Liver (tissue), 9 donors: Measurements from ENCODE around the gene NUB1. TPM values are rescaled to one million over a fixed set of nuclear protein-coding genes. Genes with fewer than 3 reads are reported as not detected.
A peak's percentile ranks its signal among the peaks of the same experiment; 100 is the strongest.

ENCODE experiments used
- DNase-seq: peaks from one replicate; pipeline ENCODE4 v3.0.0-alpha.2; 2017; ENCODE audit warnings: low spot score
- H3K27ac ChIP-seq, 2 donors: one replicate each; pipeline ENCODE4 v1.7.0; 2013; ENCODE audit warnings: inconsistent platforms in 2 of 2, low read length in 2 of 2, control low read depth in 1 of 2, low read depth in 1 of 2, mild to moderate bottlenecking in 1 of 2
- H3K27me3 ChIP-seq, 4 donors: one replicate each; pipeline versions ENCODE4 v1.6.1 to v1.7.0; 2013; ENCODE audit warnings: low read length in 3 of 4, inconsistent platforms in 1 of 4, mild to moderate bottlenecking in 1 of 4, moderate library complexity in 1 of 4; ENCODE audit not compliant: control insufficient read depth in 4 of 4, insufficient read depth in 4 of 4
- H3K36me3 ChIP-seq, 4 donors: one replicate each; pipeline versions ENCODE4 v1.6.1 to v1.7.0; 2013; ENCODE audit warnings: low read length in 3 of 4, mild to moderate bottlenecking in 3 of 4, low read depth in 1 of 4, moderate library complexity in 1 of 4; ENCODE audit not compliant: control insufficient read depth in 4 of 4, insufficient read depth in 3 of 4
- H3K4me1 ChIP-seq, 4 donors: one replicate each; pipeline versions ENCODE4 v1.6.1 to v1.7.0; 2013; ENCODE audit warnings: low read length in 3 of 4, mild to moderate bottlenecking in 3 of 4, moderate library complexity in 1 of 4; ENCODE audit not compliant: control insufficient read depth in 4 of 4, insufficient read depth in 4 of 4
- H3K4me3 ChIP-seq, 3 donors: one replicate each; pipeline versions ENCODE4 v1.6.1 to v1.7.0; 2013; ENCODE audit warnings: low read length in 3 of 3, control low read depth in 1 of 3, low read depth in 1 of 3, mild to moderate bottlenecking in 1 of 3
- H3K9ac ChIP-seq, 2 donors: one replicate each; pipeline ENCODE4 v1.7.0; 2013; ENCODE audit warnings: low read length in 2 of 2, mild to moderate bottlenecking in 2 of 2, moderate library complexity in 2 of 2, control low read depth in 1 of 2, low read depth in 1 of 2
- H3K9me3 ChIP-seq, 4 donors: one replicate each; pipeline versions ENCODE4 v1.6.1 to v1.7.0; 2013; ENCODE audit warnings: low read length in 3 of 4; ENCODE audit not compliant: control insufficient read depth in 4 of 4
- ATF3 ChIP-seq: IDR thresholded peaks from 2 replicates; pipeline ENCODE4 v1.6.1; 2016; ENCODE audit warnings: antibody characterized with exemption
- HNF4A ChIP-seq, 2 donors: conservative IDR thresholded peaks; 2 replicates each; pipeline ENCODE4 v1.6.1; 2016; ENCODE audit warnings: antibody characterized with exemption in 2 of 2, mild to moderate bottlenecking in 2 of 2
- JUND ChIP-seq, 2 donors: IDR thresholded peaks; 2 replicates each; pipeline ENCODE4 v1.6.1; 2016; ENCODE audit warnings: antibody characterized with exemption in 2 of 2
- MAX ChIP-seq: IDR thresholded peaks from 2 replicates; pipeline ENCODE4 v1.6.1; 2016; ENCODE audit warnings: antibody characterized with exemption
- NR2F2 ChIP-seq: IDR thresholded peaks from 2 replicates; pipeline ENCODE4 v1.6.1; 2016; ENCODE audit warnings: antibody characterized with exemption
- REST ChIP-seq: IDR thresholded peaks from 2 replicates; pipeline ENCODE4 v1.6.1; 2016; ENCODE audit warnings: antibody characterized with exemption, mild to moderate bottlenecking
- WGBS: extraction: QIAGEN DNeasy Blood & Tissue Kit; methylation state at CpG from one replicate; pipeline ENCODE4 v1.1.7; 2013; 5-methylcytosine and 5-hydroxymethylcytosine counted together
- polyA plus RNA-seq, 2 donors: library from polyadenylated mRNA; stranded (reverse) in 1 of 2; unstranded in 1 of 2; fragments of 200-250 nt in 1 of 2; fragments of >200 nt in 1 of 2; fragmentation: Nextera tagmentation in 1 of 2; extraction: Ambion mirVana in 1 of 2; gene quantifications; one replicate each; pipeline versions ENCODE4 v1.2.1 to v1.2.3, GENCODE V29; 2013 to 2015
- total RNA-seq, 2 donors: library from RNA; depleted of rRNA; stranded (reverse); fragments of >200 nt; gene quantifications; one replicate each; pipeline ENCODE4 v1.2.3, GENCODE V29; 2014
- TF ChIP-seq, protein P1 (sequence below): fragments of 150-350 bp; IDR thresholded peaks from 2 replicates; pipeline ENCODE4 v1.5.1; 2017; ENCODE audit warnings: improper control_type of control experiment, low read depth, low read length; ENCODE audit not compliant: missing input control
- donor health status: healthy.
- donor health status: healthy.
- donor health status: healthy.
- donor health status: healthy.
- donor health status: healthy.

Gene NUB1
- total and polyA plus RNA-seq, 4 donors = 14.0 to 27.9 (median 18.8) TPM

DNA sequence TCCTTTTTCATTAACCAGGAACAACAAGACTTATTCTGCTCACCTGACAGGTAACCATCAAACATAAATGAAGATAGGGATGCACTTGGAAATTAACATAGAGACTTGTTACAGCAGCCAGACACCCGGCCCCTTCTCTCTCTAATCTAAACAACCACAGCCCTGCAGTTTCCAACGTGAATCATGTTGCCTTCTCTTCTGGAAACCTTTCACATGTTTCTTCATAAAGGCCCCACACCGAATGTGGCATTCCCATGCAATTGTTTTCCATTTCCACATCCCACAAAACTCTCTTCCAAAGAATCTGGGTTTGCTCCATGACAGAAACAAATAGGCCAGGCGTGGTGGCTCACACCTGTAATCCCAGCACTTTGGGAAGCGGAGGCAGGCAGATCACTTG, 83.2 kb downstream of the NUB1 start:
- TF ChIP-seq MAX = no peak
- no peak for TF ChIP-seq HNF4A (conservative IDR thresholded peaks at IDR 0.05)
- TF ChIP-seq ATF3 = no peak
- no peak for TF ChIP-seq JUND (IDR thresholded peaks at IDR 0.05)
- TF ChIP-seq, protein P1, sequence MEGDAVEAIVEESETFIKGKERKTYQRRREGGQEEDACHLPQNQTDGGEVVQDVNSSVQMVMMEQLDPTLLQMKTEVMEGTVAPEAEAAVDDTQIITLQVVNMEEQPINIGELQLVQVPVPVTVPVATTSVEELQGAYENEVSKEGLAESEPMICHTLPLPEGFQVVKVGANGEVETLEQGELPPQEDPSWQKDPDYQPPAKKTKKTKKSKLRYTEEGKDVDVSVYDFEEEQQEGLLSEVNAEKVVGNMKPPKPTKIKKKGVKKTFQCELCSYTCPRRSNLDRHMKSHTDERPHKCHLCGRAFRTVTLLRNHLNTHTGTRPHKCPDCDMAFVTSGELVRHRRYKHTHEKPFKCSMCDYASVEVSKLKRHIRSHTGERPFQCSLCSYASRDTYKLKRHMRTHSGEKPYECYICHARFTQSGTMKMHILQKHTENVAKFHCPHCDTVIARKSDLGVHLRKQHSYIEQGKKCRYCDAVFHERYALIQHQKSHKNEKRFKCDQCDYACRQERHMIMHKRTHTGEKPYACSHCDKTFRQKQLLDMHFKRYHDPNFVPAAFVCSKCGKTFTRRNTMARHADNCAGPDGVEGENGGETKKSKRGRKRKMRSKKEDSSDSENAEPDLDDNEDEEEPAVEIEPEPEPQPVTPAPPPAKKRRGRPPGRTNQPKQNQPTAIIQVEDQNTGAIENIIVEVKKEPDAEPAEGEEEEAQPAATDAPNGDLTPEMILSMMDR = no peak
- no peaks in the 10 kb centered on the region for H3K4me1 ChIP-seq
- H3K9me3 ChIP-seq = peaks cover 0 to 4% (median 0%) of the 10 kb centered on the region in 4 donors
- DNase-seq = no peak
- H3K4me3 ChIP-seq = no peak overlapping the region
- H3K36me3 ChIP-seq = no peaks in the 10 kb centered on the region
- H3K27me3 ChIP-seq = no peaks in the 10 kb centered on the region
- WGBS = 84% methylated on average over 5 of the region's 5 CpGs
- no peak overlapping the region for H3K27ac ChIP-seq
- H3K9ac ChIP-seq = no peak overlapping the region

DNA sequence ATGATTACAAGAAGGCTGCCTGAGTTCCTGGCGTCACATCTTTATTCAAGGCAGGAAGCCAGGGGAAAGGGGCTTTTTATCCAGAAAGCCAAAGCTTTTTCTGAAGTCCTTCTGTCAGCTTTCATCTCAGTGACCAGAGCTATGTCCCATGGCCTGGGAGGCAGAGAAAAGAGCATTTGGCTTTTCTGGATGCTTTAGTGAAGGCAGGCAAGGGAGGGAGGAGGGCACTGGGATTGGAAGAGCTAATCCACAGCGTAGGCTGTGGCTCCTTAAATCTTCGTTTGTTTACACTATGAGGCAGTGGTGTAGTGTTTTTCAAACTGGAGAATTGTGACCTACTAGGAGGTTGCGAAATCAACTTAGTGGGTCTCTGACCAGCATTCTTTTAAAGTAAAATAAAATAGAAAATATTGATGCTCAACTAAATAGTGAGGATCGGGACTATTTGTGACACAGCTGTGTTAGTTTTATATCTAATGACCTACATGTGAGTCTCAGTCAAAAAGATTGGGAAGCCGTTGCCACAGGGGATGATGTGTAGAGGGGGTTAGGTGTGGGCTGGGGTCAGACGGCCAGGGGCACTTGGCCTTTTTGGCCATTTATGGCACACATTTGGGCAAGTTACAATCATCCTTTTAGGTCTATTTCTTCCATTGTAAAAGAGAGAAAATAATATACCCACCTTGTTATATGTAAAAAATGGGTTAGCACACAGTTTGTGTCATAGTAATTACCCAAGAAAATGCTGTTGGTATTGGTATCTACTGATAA, 84.2 kb downstream of the NUB1 start:
- peaks cover 0 to 2% (median 0%) of the 10 kb centered on the region in 4 donors for H3K27me3 ChIP-seq
- H3K36me3 ChIP-seq = no peaks in the 10 kb centered on the region
- 58% methylated on average over 7 of the region's 7 CpGs for WGBS
- H3K4me3 ChIP-seq = no peak overlapping the region
- DNase-seq = no peak
- H3K27ac ChIP-seq = no peak overlapping the region
- no peaks in the 10 kb centered on the region for H3K4me1 ChIP-seq
- TF ChIP-seq JUND (IDR thresholded peaks at IDR 0.05) = no peak
- peak; percentile 26 for TF ChIP-seq NR2F2
- H3K9me3 ChIP-seq = no peaks in the 10 kb centered on the region
- H3K9ac ChIP-seq = no peak overlapping the region

DNA sequence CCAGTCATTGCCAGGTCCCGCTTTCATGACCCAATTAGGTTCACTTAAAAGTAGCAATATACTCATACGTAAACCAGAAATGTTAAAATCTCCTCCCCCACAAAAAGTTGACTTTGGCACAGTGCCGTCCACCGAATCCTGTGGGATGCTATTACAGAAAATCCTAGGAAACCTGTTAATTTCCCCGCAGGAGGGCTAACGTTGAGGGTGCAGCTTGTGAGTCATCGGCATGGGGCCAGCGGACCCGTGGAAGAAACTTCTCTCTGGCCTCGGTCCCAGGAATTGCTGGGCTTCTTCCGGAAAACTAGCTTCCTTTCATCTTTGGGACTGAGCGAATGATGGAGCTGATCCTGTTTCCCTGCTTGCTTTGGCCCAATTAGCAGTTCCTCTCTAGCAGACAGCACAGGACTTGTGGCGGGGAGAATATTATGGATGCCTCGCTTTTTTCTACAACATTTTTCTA, 84.9 kb downstream of the NUB1 start:
- no peak for TF ChIP-seq NR2F2
- no peak for TF ChIP-seq REST
- no peak for TF ChIP-seq JUND (IDR thresholded peaks at IDR 0.05)
- H3K4me1 ChIP-seq = no peaks in the 10 kb centered on the region
- peaks cover 0 to 2% (median 0%) of the 10 kb centered on the region in 4 donors for H3K27me3 ChIP-seq
- H3K4me3 ChIP-seq = no peak overlapping the region
- 63% methylated on average over 14 of the region's 14 CpGs for WGBS
- no peaks in the 10 kb centered on the region for H3K9me3 ChIP-seq
- H3K27ac ChIP-seq = peak overlapping the region in 1 of 2 donors; percentile 5
- no peak for DNase-seq
- H3K36me3 ChIP-seq = no peaks in the 10 kb centered on the region
- no peak overlapping the region for H3K9ac ChIP-seq
